NCI-H524 (cell line): Measurements from ENCODE around the gene ATN1.
"Not testable (repeated sequence)": the region's sequence is repeated elsewhere in the genome, so short reads cannot be mapped to it uniquely, and the experiment has no call there.

Experiments
- DNase-seq, 2 experiments: peaks; one replicate each; lab custom pipeline; 2025; lab: John Stamatoyannopoulos, UW

Gene ATN1, protein sequence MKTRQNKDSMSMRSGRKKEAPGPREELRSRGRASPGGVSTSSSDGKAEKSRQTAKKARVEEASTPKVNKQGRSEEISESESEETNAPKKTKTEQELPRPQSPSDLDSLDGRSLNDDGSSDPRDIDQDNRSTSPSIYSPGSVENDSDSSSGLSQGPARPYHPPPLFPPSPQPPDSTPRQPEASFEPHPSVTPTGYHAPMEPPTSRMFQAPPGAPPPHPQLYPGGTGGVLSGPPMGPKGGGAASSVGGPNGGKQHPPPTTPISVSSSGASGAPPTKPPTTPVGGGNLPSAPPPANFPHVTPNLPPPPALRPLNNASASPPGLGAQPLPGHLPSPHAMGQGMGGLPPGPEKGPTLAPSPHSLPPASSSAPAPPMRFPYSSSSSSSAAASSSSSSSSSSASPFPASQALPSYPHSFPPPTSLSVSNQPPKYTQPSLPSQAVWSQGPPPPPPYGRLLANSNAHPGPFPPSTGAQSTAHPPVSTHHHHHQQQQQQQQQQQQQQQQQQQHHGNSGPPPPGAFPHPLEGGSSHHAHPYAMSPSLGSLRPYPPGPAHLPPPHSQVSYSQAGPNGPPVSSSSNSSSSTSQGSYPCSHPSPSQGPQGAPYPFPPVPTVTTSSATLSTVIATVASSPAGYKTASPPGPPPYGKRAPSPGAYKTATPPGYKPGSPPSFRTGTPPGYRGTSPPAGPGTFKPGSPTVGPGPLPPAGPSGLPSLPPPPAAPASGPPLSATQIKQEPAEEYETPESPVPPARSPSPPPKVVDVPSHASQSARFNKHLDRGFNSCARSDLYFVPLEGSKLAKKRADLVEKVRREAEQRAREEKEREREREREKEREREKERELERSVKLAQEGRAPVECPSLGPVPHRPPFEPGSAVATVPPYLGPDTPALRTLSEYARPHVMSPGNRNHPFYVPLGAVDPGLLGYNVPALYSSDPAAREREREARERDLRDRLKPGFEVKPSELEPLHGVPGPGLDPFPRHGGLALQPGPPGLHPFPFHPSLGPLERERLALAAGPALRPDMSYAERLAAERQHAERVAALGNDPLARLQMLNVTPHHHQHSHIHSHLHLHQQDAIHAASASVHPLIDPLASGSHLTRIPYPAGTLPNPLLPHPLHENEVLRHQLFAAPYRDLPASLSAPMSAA (N-terminal part only)

DNA sequence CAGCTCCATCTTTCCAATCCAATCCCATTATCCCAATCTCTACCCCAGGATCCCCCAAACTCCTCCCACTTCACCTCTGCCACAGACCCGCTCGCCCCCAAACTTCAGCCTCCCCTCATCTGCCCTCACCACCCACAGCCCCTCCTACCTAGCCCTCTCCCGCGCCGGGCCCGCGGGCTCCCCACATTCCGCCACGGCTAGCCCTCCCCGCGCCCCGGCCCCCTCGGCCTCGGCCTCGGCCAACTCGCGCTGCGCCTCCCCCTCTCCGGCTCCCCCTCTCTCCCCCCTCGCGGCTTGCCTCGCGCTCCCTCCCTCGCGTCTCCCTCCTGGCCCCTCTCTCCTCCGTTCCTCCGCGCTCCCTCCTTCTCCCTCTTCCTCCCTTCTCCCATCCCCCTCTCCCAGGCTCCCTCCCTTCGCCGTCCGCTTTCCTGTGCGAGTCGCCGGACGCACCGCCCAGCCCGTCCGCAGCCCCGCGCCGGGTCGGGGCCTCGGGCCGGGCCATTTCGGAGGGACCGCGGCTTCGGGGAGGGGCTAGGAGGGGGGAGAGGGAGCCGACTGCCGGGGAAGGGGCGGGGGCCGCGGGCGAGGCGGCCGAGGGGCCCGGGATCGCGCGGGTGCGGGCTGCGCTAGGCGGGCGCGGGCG lies at the start of gene ATN1:
Gene ATN1, plus strand, starts transcription at position 581 of the 643 bp plus-strand sequence. CDS start 6,043 bp downstream, outside the sequence.
- peak; percentile 59 to 65 for DNase-seq

DNA sequence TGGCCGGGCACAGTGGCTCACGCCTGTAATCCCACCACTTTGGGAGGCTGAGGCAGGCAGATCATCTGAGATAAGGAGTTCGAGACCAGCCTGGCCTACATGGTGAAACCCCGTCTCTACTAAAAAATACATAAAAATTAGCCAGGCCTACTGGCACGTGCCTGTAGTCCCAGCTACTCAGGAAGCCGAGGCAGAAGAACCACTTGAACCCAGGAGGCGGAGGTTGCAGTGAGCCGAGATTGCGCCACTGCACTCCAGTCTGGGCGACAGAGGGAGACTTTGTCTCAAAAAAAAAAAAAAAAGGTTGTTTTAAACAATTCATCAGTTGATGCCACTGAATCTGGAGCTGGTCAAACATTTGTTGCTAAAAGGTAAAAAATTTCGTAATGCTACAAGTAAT lies 47.9 kb upstream of the ATN1 start:
- not testable (repeated sequence) for DNase-seq

DNA sequence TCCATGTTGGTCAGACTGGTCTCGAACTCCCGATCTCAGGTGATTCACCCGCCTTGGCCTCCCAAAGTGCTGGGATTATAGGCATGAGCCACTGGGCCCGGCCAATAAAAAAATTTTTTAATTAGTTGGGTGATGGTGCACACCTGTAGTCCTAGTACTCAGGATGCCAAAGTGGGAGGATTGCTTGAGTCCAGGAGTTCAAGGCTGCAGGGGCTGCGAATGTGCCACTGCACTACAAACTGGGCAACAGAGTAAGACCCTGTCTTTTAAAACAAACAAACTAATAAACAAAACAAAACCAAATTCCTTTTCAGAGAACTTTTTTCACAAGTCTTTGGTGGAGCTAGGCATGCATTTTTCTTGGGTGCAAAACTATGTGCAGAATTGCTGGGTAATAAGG lies 44.5 kb upstream of the ATN1 start:
- no peak for DNase-seq

DNA sequence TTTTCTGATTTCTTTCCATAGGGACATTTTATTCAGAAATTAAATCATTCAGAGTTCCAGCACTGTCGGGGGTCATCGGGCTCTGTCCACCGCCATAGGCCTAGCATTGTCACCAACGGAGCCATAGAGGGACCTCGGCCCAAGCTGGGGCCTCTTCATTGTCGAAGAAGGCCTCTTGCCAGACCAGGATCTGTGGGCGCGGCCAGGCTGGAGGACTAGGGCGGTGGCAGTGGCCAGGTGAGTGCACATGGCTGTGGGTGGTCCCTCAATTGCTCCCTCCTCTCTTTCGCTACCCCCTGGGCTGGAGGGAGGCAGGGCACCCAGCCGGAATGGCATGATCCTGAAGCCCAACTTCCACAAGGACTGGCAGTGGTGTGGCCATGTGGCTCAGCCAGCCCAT lies 44.1 kb upstream of the ATN1 start:
- no peak for DNase-seq

DNA sequence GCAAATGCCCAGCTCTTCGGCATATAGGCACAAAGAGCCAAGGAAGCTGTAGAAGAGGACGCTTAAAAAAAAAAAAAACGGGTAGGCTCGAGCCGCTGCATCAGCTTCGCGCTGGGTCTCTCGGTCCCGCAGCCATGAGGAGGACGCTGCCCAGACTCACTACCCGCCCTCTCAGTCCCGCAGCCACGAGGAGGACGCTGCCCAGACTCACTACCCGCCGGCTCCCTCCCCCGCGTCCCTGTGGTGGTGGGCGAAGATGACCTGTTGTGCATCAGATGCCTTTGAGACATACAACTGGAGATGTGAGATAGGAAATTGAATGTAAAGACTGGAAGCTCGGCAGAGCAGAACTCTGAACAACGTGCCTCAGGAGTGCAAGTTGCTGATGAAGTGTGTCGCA lies 43.2 kb upstream of the ATN1 start:
- DNase-seq, result no peak

DNA sequence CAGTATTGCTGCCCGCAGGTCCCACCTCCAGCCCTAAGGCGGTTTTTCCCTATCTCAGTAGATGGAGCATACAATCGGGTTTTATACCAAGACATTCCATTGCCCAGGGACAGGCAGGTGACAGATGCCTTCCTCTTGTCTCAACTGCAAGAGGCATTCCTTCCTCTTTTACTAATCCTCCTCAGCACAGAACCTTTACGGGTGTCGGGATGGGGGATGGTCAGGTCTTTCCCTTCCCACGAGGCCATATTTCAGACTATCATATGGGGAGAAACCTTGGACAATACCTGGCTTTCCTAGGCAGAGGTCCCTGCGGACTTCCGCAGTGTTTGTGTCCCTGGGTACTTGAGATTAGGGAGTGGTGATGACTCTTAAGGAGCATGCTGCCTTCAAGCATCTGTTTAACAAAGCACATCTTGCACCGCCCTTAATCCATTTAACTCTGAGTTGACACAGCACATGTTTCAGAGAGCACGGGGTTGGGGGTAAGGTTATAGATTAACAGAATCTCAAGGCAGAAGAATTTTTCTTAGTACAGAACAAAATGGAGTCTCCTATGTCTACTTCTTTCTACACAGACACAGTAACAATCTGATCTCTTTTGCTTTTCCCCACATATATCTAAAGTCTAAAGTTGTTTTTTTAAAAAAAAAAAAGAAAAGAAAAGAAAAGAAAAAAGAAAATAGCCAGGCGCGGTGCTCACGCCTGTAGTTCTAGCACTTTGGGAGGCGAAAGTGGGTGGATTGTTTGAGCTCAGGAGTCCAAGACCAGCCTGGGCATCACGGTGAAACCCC lies 41.4 kb upstream of the ATN1 start:
- DNase-seq, result peak in 1 of 2 experiments; percentile 65

DNA sequence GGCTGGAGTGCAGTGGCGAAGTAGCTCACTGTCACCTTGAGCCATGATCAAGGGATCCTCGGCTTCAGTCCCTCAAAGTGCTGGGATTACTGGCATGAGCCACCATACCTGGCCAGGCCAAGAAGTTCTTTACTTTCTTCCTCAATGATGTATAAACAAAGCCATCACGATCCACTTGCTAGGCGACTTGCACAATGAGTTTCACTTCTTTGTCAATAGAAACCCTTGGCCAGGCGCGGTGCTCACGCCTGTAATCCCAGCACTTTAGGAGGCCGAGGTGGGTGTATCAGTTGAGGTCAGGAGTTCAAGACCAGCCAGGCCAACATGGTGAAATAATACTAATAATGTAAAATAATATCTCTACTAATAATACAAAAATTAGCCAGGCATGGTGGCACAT lies 40.3 kb upstream of the ATN1 start:
- no peak for DNase-seq

DNA sequence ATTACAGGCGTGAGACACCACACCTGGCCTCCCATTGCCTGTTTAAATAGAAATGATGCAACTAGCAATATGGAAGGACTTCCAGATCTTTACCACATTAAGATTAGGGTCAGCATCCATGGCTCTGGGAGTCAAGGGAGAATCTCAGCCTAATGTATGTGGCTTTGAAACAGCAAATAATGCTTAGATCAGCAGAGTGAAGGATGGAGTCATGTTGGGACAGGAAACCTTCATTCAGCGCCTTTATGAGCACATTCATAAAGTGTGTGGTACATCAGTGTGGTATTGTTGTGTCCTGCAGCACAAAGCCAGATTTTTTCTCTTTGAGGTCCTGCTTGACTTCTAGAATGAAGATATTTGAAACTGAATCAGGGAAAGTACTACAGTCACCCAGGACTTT lies 39.4 kb upstream of the ATN1 start:
- no peak for DNase-seq

DNA sequence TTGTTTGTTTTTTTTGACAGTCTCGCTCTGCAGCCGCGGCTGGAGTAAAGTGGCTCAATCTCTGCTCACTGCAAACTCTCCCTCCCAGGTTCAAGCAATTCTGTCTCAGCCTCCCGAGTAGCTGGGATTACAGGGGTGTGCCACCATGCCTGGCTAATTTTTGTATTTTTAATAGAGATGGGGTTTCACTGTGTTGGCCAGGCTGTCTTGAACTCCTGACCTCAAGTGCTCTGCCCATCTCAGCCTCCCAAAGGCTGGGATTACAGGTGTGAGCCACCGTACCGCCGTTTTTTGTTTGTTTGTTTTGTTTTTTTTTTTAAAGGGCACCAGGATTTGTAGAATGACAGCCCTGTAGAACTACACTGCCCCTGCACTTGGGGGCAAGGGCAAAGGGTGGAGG lies 39.0 kb upstream of the ATN1 start:
- DNase-seq, result not testable (repeated sequence)

DNA sequence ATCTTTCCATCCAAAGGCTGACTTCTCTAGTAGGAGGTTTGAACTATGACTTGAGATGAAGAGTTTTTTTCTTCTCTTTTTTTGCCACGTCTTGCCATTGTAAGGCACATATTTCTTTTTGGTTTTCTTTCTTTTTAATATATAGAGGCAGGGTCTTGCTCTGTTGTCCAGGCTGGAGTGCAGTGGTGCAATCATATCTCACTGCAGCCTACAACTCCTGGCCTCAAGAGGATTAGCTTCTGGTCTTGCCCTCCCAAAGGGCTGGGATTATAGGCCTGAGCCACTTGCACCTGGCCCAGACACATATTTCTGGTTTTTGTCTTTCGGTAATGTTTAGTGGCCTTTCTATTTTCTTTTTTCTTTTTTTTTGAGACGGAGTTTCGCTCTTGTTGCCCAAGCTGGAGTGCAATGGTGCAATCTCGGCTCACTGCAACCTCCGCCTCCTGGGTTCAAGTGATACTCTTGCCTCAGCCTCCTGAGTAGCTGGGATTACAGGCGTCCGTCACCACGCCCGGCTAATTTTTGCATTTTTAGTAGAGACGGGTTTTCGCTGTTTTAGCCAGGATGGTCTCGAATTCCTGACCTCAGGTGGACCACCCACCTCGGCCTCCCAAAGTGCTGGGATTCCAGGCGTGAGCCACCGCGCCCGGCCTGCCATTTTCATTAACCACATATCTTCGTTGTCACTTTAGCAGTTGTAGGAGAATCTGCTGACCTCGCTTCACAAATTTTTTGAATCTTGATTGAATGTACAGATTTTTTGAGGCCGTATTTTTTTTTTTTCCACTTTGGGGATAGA lies 37.8 kb upstream of the ATN1 start:
- DNase-seq, result not testable (repeated sequence)

DNA sequence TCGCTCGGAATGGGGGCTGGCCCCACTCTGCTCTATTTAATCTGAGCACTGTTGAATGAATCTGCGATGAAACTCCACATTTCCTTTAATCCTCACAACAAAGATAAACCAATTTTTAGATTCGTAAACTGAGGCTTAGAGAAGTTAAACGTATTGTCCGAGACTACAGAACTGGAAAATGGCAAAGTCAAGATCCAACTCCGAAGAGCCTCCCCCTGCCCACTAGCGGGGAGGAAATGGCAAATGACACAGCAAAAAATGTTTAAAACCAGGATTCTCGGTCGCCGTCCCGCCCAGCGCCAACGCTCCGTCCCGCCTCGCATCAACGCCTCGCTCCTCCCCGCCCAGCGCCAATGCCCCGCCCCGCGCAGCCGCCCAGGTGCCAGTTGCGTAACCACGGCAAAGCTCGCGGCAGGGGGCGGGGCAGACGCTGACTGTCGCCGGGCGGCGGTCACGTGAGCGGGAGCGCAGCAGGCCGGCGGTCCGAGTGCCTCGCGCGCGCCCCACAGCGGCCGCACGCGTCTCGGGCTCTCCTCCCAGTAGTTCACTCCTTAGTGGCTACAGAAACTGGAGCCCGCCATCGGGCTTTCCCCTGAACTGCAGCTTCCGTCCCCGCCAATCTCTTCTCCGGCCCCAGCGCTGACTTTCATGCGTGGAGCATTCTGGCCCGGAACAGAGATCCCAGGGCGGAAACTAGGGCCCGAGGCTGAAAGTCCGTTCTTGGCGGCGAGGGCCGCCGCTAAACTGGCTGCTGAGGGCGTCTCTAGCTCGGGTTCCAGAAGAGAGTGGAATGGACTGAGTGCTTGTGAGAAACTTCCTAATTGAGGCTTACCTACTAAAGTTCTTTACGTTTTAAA lies 36.7 kb upstream of the ATN1 start:
- DNase-seq, result peak; percentile 82 to 93

DNA sequence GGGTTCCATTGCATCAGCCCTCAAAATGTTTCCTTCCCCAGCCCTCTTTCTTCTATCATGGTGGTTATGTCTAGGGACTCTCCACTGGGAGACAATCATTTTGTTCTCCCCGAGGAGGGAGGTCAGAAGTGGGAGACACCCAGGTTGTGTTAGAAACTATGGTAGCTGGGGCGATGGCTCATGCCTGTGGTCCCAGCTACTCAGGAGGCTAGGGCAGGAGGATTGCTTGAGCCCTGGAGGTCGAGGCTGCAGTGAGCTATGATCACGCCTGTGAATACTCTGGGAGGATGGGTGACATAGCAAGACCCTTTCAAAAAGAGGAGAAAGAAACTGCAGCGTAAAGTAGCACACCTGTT lies 36.1 kb upstream of the ATN1 start:
- no peak for DNase-seq

DNA sequence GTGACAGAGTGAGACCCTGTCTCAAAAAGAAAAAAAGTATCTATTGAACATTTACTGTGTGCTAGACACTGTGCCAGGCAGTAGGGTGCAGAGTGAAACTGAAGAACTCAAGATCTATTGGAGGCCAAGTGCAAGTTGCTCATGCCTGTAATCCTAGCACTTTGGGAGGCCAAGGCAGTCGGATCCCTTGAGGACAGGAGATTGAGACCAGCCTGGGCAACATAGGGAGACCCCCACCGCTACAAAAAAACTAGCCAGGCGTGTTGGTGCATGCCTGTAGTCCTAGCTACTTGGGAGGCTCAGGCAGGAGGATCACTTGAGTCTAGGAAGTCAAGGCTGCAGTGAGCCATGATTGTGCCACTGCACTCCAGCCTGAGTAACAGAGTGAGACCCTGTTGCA lies 35.1 kb upstream of the ATN1 start:
- DNase-seq, result not testable (repeated sequence)

DNA sequence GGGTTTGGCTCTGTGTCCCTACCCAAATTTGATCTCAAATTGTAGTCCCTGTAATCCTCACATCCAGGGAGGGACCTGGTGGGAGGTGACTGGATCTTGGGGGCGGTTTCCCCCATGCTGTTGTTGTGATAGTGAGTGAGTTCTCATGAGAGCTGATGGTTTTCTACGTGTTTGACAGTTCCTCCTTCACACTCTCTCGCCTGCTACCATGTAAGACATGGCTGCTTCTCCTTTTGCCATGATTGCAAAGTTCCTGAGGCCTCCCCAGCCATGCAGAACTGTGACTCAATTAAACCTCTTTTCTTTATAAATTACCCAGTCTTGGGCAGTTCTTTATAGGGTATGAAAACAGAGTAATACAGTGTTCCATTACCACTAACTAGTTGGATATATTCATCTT lies 33.4 kb upstream of the ATN1 start:
- no peak for DNase-seq

DNA sequence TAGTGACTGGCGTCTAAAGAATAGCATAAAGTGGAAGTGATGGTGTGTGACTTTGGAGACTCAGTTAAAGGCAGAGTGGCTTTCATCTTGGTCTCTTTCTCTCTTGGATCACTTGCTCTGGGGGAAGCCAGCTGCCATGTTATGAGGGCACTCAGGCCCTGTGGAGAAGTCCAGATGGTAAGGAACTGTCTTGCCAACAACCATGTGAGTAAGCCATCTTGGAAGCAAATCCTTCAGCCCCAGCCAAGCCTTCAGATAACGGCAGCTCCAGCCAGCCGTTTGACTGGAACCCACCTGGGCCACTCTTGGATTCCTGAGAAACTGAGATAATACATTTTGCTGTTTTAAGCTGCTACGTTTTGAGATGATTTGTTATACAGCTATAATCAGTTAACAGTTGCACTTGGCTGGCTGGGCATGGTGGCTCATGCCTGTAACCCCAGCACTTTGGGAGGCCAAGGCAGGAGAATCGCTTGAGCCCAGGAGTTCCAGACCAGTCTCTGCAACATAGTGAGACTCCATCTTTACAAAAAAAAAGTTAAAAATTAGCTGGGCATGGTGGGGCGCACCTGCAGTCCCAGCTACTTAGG lies 30.8 kb upstream of the ATN1 start:
- DNase-seq, result peak in 1 of 2 experiments; percentile 20

DNA sequence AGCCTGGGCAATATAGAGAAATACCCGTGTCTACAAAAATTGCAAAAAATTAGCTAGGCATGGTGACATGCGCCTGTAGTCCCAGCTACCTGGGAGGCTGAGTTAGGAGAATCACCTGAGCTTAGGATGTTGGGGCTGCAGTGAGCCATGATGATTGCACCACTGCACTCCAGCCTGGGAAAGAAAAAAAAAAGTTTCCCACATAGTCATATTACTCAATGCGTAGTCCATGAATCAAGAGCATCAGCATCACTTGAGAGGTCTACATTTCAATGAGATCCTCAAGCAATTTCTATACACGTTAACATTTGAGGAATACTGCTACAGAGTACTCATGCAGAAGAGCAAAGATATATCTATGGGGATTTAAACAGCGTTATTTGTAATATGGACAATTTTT lies 28.3 kb upstream of the ATN1 start:
- DNase-seq, result no peak

DNA sequence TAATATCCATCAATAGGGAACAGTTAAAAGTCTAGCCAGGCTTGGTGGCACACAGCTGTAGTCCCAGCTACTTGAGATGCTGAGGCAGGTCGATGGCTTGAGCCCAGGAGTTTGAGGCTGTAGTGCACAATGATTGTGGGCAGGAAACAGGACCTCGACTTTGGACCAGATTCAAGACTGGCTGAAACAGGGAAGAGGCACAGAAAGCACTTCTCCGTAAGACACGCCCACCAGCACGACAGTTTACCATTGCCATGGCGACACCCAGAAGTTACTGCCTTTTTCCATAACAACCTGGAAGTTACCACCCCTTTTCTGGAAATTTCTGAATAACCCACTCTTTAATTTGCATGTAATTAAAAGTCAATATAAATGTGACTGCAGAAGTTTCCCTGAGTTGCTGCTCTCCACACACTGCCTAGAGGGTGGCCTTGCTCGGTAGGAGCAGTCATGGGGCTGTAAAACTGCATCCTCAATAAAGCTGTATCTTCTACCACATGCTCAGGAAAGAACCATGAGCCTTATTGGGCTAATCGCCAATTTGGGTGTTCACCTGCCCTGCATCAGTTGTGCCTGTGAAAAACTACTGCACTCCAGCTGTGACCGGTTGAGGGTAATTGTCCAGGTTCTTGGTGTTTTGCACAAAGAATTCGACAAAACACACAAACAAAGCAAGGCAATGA lies 27.8 kb upstream of the ATN1 start:
- no peak for DNase-seq

DNA sequence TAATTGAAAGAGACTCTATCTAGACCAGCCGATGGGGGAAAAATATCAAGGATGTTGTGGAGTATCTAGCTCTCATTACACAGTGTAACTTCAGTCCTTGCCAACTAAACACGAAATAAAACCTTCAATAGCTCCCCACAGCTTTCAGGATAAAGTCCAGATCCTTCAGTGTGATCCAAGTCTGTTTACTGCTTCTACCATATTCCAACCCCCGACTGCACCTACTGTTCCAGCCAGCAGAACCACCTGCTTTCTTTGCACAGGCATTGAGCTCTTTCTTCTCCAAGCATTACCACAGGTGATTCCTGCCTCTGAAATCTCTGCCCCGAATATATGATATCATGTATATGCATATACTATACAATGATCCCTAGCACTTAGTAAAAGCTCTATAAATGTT lies 25.3 kb upstream of the ATN1 start:
- DNase-seq, result no peak

DNA sequence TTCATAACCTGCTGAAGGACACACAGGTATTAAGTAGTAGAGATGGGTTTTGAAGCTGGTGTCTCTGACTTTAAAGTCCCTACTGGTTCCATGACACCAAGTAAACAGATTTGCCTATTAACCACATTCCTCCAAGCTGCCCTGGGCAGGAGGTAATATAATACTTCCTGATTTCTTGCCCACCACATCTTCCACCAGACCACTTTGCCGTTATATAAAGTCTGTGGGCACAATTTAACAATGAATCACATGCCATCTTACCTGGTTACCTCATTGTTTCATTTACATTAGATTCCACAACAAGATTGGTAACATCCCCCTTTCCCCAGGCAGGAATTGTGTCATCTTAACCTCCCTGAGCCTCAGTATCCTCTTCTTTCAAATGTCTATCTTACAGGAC lies 24.0 kb upstream of the ATN1 start:
- no peak for DNase-seq
